ENCODE results near the gene SNAI3. TPM values are rescaled to one million over a fixed set of nuclear protein-coding genes. Genes with fewer than 3 reads are reported as not detected.

SNAI3 gene
- total and polyA plus RNA-seq, 2 of the 4 experiments (the other 2 are of a cell fraction) = 0.21 TPM; not detected in 1

DNA sequence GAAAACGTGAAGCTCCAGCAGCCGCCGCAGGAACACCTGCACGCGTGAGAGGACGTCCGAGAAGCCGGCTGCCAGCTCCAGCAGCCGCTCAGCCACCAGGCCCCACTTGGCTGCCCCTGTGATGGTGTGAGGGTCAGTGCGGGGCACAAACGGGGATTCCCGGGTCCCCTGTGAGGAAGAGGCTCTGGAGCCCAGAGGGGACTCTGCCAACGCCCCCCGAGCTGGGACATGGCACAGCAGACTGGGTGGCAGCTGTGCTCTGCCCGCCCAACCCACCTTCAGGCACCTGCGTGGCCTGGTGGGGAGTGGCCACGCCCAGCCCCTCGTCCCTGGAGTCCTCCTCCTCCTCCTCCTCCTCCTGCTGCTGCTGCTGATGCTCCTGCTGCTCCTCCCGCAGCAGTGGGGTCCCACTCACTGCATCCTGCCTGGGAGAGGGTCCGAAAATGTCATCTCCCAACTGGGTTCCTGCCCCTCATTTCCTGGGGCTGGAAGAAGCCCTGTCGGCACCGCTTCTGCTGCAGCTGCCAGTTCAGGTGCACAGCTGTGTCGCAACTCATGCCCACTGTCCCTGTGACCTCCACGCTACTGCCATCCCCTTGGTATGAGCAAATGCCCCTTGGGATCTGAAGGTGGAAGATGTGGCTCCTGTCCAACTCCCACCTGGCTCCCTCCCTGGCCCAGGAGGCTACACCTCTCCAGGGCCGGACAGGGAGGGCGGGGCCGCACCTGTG lies 47.5 kb upstream of the SNAI3 start:
- intact Hi-C loops (cut with micrococcal nuclease) (no loop called here), dilution Hi-C loops (cut with HindIII; ENCODE audit: low sequenced_read_pairs, unreplicated experiment) (no loop called here), in situ Hi-C loops (cut with MboI; ENCODE audit: low sequenced_read_pairs) (no loop called here)
- Histone ChIP-seq H2AK5ac (ENCODE audit: low read depth, low read length) (no peak overlapping the region), H3K27me3 (ENCODE audit: control insufficient read depth, insufficient read depth, low read length) (no peaks in the 10 kb centered on the region), H2AFZ (replicated peaks; ENCODE audit: low read length, poor library complexity) (no peak overlapping the region), H2BK120ac (ENCODE audit: low read depth, low read length) (no peak overlapping the region), H3K56ac (ENCODE audit: extremely low read depth, insufficient read depth, low read length) (no peak overlapping the region), H3K4me1 (ENCODE audit: control insufficient read depth, insufficient read depth, low read length) (no peaks in the 10 kb centered on the region), H3K9me3 (ENCODE audit: control insufficient read depth, insufficient read depth, low read length) (no peaks in the 10 kb centered on the region), H2BK5ac (ENCODE audit: low read depth, low read length, poor library complexity, severe bottlenecking) (no peak overlapping the region), H3K27ac (ENCODE audit: insufficient read depth, low read length) (no peak overlapping the region), H3K23ac (ENCODE audit: low read depth, low read length) (no peak overlapping the region), H3K4me2 (ENCODE audit: low read depth, low read length) (no peak overlapping the region), H2BK20ac (ENCODE audit: low read depth, low read length) (no peak overlapping the region), H3K4me3 (ENCODE audit: insufficient read depth, low read depth, low read length) (no peak overlapping the region), H3K18ac (ENCODE audit: low read depth, low read length) (no peak overlapping the region), H3K14ac (replicated peaks; ENCODE audit: low read depth, low read length) (no peak overlapping the region), H4K20me1 (ENCODE audit: insufficient read depth, low read length) (peaks cover 60% of the 10 kb centered on the region), H4K91ac (ENCODE audit: insufficient read depth, low read depth, low read length) (no peak overlapping the region), H4K8ac (ENCODE audit: low read depth in 2 of 2, low read length in 2 of 2) (no peak overlapping the region), H3K4ac (ENCODE audit: low read depth, low read length) (no peak overlapping the region), H3K36me3 (ENCODE audit: control insufficient read depth, insufficient read depth, low read length) (peaks cover 66% of the 10 kb centered on the region), H3K9me1 (ENCODE audit: insufficient read depth, low read length) (no peaks in the 10 kb centered on the region; the same call in 1 of the 2 replicates), H4K5ac (ENCODE audit: low read depth, low read length) (no peak overlapping the region), H2BK15ac (ENCODE audit: low read depth, low read length) (no peak overlapping the region), H2AK9ac (replicated peaks; ENCODE audit: low read depth, low read length, poor library complexity) (peak overlapping the region; percentile 61), H3K79me1 (ENCODE audit: low read depth in 1 of 2, low read length in 2 of 2) (peaks cover 2 to 58% of the 10 kb centered on the region in 2 experiments; a peak in 3 of 4 replicates), H3K9ac (ENCODE audit: low read depth, low read length) (no peak overlapping the region)
- ATAC-seq (ENCODE audit: low read depth) (no peak), DNase-seq (no peak)
- TF ChIP-seq CEBPB (IDR thresholded peaks at IDR 0.05; ENCODE audit: low read depth, low read length) (peak; percentile 48; the same call in 1 of the 2 replicates), MAZ (IDR thresholded peaks at IDR 0.05; ENCODE audit: borderline replicate concordance, low read depth, low read length) (no peak)
- CTCF ChIA-PET = no interaction called here
- WGBS, 2 experiments (ENCODE audit: extremely low coverage in 2 of 2, insufficient read length in 1 of 2) = 96% methylated on average over 8 of the region's 27 CpGs; no CpG with 5 or more reads in 1 of the 2 experiments
- no TSS peak for BruUV-seq (replicated peaks)
- POLR2A ChIA-PET (ENCODE audit: unreplicated experiment) = no interaction called here

Data from IMR-90 (cell line).